Keratinocyte (primary cell): ENCODE data around the gene POLR2A. TPM values are rescaled to one million over a fixed set of nuclear protein-coding genes. Genes with fewer than 3 reads are reported as not detected.
"Not testable (repeated sequence)": the region's sequence is repeated elsewhere in the genome, so short reads cannot be mapped to it uniquely, and the experiment has no call there.

Experiments used
- DNase-seq: peaks from one replicate; pipeline ENCODE4 v3.0.0-alpha.2; 2011; ENCODE audit warnings: low read depth, missing footprints, low spot score
- FAIRE-seq: peaks from 2 replicates; lab custom pipeline; 2011; peaks lifted over from hg19 to GRCh38; lab: Jason Lieb, UNC
- H2AFZ ChIP-seq: 2 replicates; pipeline ENCODE4 v1.6.0; 2012; ENCODE audit warnings: low read length, control low read depth, inconsistent platforms; ENCODE audit not compliant: control insufficient read depth
- H3K27ac ChIP-seq: 2 replicates; pipeline ENCODE4 v1.5.1; 2011; ENCODE audit warnings: low read length; ENCODE audit not compliant: control insufficient read depth, insufficient read depth
- H3K27me3 ChIP-seq: 3 replicates; pipeline ENCODE4 v1.6.0; 2011; ENCODE audit warnings: low read length; ENCODE audit not compliant: control insufficient read depth, insufficient read depth; ENCODE audit errors: extremely low read depth
- H3K36me3 ChIP-seq, 2 experiments: 2 replicates in 1 of 2; 3 replicates in 1 of 2; pipeline ENCODE4 v1.5.1; 2011; ENCODE audit warnings: low read length in 2 of 2, mild to moderate bottlenecking in 1 of 2; ENCODE audit not compliant: control insufficient read depth in 2 of 2, insufficient read depth in 2 of 2; ENCODE audit errors: extremely low read depth in 1 of 2
- H3K4me1 ChIP-seq: 3 replicates; pipeline ENCODE4 v1.5.1; 2011; ENCODE audit warnings: low read length; ENCODE audit not compliant: control insufficient read depth, insufficient read depth; ENCODE audit errors: extremely low read depth
- H3K4me2 ChIP-seq: 3 replicates; pipeline ENCODE4 v1.6.0; 2011; ENCODE audit warnings: low read depth, low read length; ENCODE audit not compliant: control insufficient read depth, insufficient read depth; ENCODE audit errors: extremely low read depth
- H3K4me3 ChIP-seq, 3 experiments: fragments of 200-600 bp in 1 of 3; sonication (generic) in 1 of 3; 2 replicates in 2 of 3; 3 replicates in 1 of 3; pipeline ENCODE4 v1.5.1; 2011 to 2016; ENCODE audit warnings: low read length in 3 of 3, mild to moderate bottlenecking in 3 of 3, control low read depth in 2 of 3, inconsistent platforms in 1 of 3, low read depth in 1 of 3, mixed read lengths in 1 of 3, mixed run types in 1 of 3, moderate library complexity in 1 of 3; ENCODE audit not compliant: control insufficient read depth in 2 of 3, insufficient read depth in 2 of 3; ENCODE audit errors: extremely low read depth in 1 of 3
- H3K79me2 ChIP-seq: 2 replicates; pipeline ENCODE4 v1.6.0; 2012; ENCODE audit warnings: low read length; ENCODE audit not compliant: control insufficient read depth, insufficient read depth
- H3K9ac ChIP-seq: 3 replicates; pipeline ENCODE4 v1.6.0; 2011; ENCODE audit warnings: low read length; ENCODE audit not compliant: control insufficient read depth, insufficient read depth; ENCODE audit errors: extremely low read depth
- H3K9me1 ChIP-seq: 3 replicates; pipeline ENCODE4 v1.6.0; 2011; ENCODE audit warnings: low read length; ENCODE audit not compliant: control insufficient read depth, insufficient read depth; ENCODE audit errors: extremely low read depth
- H3K9me3 ChIP-seq: 2 replicates; pipeline ENCODE4 v1.5.1; 2012; ENCODE audit warnings: low read depth, low read length; ENCODE audit not compliant: control insufficient read depth
- H4K20me1 ChIP-seq: 3 replicates; pipeline ENCODE4 v1.6.0; 2011; ENCODE audit warnings: low read length; ENCODE audit not compliant: control insufficient read depth, insufficient read depth; ENCODE audit errors: extremely low read depth
- CTCF ChIP-seq, 3 experiments: IDR thresholded peaks in 1 of 3; conservative IDR thresholded peaks in 1 of 3; optimal IDR thresholded peaks in 1 of 3; 2 replicates in 2 of 3; 3 replicates in 1 of 3; pipeline versions ENCODE3 to v1.5.1; 2011; ENCODE audit warnings: low read length in 3 of 3, mild to moderate bottlenecking in 3 of 3, moderate library complexity in 2 of 3, control low read depth in 1 of 3, inconsistent platforms in 1 of 3; ENCODE audit not compliant: insufficient read depth in 2 of 3; ENCODE audit errors: extremely low read depth in 1 of 3
- EZH2 ChIP-seq: IDR thresholded peaks from one replicate; pipeline ENCODE4 v1.6.1; 2012; ENCODE audit warnings: inconsistent platforms, mild to moderate bottlenecking, low read length, moderate library complexity
- dilution Hi-C: fragments of 300-500 bp; cut with MboI; formaldehyde crosslinking; loops from one replicate; pipeline ENCODE4 v1.7.0; 2020; ENCODE audit warnings: low sequenced_read_pairs; ENCODE audit not compliant: extremely low pct_ligation_motif_present
- polyA plus RNA-seq, 5 experiments: library from polyadenylated mRNA; depleted of rRNA in 3 of 5; stranded (reverse) in 3 of 5; stranded (forward) in 1 of 5; unstranded in 1 of 5; fragments of >200 nt; gene quantifications; 1 replicate in 1 of 5; 2 replicates in 3 of 5; 3 replicates in 1 of 5; pipeline versions ENCODE4 v1.2.1 to v1.2.3, GENCODE V29; 2011 to 2012; ENCODE audit warnings: missing spikeins in 2 of 5, low read depth in 1 of 5, low replicate concordance in 1 of 5

POLR2A gene
- polyA plus RNA-seq, 1 donor (not counting 4 experiments of a cell fraction or from before 2014, with no cell fraction given): 17.5 TPM

DNA sequence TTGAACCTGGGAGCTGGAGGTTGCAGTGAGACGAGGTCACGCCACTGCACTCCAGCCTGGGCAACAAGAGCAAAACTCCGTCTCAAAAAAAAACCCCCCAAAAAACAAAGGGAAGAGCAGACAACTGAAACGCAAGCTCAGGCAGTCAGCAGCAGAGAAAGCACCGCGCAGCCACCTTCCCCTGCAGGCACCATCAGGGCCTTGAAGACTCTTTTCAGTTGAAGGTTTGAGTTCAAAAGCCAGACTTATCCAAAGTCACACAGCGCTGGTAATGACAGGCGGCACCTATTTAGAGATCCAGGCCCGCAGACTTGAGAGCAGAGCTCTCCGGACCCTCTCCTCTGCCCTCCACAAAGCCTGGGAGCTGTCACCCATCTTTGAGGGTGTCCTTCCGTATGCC lies 15.9 kb upstream of the POLR2A start:
- dilution Hi-C loops: no loop called here

DNA sequence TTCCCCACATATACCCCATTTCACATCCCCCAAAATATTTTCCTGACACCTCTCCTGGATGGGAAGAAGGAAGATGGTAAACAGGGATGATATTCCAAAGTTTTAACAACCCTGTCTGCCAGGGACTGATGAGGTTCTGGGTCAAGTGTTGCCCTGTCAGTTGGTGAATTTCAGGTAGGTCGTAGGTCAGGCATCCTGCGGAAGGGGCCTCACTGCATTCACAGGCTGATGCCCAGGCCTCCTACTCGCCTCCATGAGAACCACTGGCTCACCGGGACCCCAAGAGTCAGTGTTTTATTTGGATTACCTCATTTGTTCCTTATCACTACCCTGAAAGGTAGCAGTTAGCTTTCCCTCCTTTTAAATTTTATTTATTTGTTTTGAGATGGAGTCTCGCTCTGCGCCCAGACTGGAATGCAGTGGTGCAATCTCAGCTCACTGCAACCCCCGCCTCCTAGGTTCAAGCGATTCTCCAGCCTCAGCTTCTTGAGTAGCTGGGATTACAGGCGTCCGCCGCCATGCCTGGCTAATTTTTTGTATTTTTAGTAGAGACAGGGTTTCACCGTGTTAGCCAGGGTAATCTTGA lies 15.3 kb upstream of the POLR2A start:
- DNase-seq: no peak
- Histone ChIP-seq H3K4me1 (peaks cover 7% of the 10 kb centered on the region), H3K9me1 (peaks cover 3% of the 10 kb centered on the region), H3K4me2 (no peak overlapping the region), H3K9ac (no peak overlapping the region), H2AFZ (no peak overlapping the region), H3K36me3 (peaks cover 14 to 16% of the 10 kb centered on the region in 2 experiments), H3K79me2 (peaks cover 68% of the 10 kb centered on the region), H3K27me3 (no peaks in the 10 kb centered on the region), H3K27ac (no peak overlapping the region), H4K20me1 (no peaks in the 10 kb centered on the region), H3K9me3 (no peaks in the 10 kb centered on the region), H3K4me3 (no peak overlapping the region)
- no peak for TF ChIP-seq EZH2
- no peak for TF ChIP-seq CTCF (optimal IDR thresholded peaks at IDR 0.05 in 1 of 3, IDR thresholded peaks at IDR 0.05 in 1 of 3, conservative IDR thresholded peaks at IDR 0.05 in 1 of 3; ENCODE audit: extremely low read depth in 1 of 3, insufficient read depth in 2 of 3, low read length in 3 of 3)
- FAIRE-seq: no peak
- dilution Hi-C loops: no loop called here

More for the DNA sequence above, 15.9 kb upstream of the POLR2A start:
- Histone ChIP-seq H3K27ac (no peak overlapping the region), H2AFZ (no peak overlapping the region), H3K9me3 (no peaks in the 10 kb centered on the region), H3K79me2 (peaks cover 62% of the 10 kb centered on the region), H3K4me2 (no peak overlapping the region), H4K20me1 (no peaks in the 10 kb centered on the region), H3K36me3 (peaks cover 14 to 21% of the 10 kb centered on the region in 2 experiments), H3K9me1 (peaks cover 3% of the 10 kb centered on the region), H3K4me3 (no peak overlapping the region), H3K4me1 (peaks cover 12% of the 10 kb centered on the region), H3K27me3 (no peaks in the 10 kb centered on the region), H3K9ac (no peak overlapping the region)
- DNase-seq: no peak
- TF ChIP-seq CTCF (optimal IDR thresholded peaks at IDR 0.05 in 1 of 3, IDR thresholded peaks at IDR 0.05 in 1 of 3, conservative IDR thresholded peaks at IDR 0.05 in 1 of 3; ENCODE audit: extremely low read depth in 1 of 3, insufficient read depth in 2 of 3, low read length in 3 of 3) (no peak), EZH2 (no peak)
- no peak for FAIRE-seq

GRCh38 chr17:7469843-7470242 lies 14.3 kb upstream of the POLR2A start:
- dilution Hi-C loops, H2AFZ ChIP-seq, H3K27ac ChIP-seq, H4K20me1 ChIP-seq, H3K4me3 ChIP-seq, H3K9me1 ChIP-seq, H3K4me1 ChIP-seq, H3K9ac ChIP-seq, H3K4me2 ChIP-seq, FAIRE-seq, H3K27me3 ChIP-seq, H3K9me3 ChIP-seq, DNase-seq: not testable (repeated sequence)
- Histone ChIP-seq H3K79me2 (peaks cover 78% of the 10 kb centered on the region), H3K36me3 (peaks cover 14 to 16% of the 10 kb centered on the region in 2 experiments)

GRCh38 chr17:7470457-7470973 lies 13.7 kb upstream of the POLR2A start:
- H2AFZ ChIP-seq, H3K4me2 ChIP-seq, FAIRE-seq, H4K20me1 ChIP-seq, H3K9me1 ChIP-seq, H3K4me3 ChIP-seq, H3K27ac ChIP-seq, dilution Hi-C loops, H3K9ac ChIP-seq, H3K4me1 ChIP-seq, H3K9me3 ChIP-seq, H3K27me3 ChIP-seq, DNase-seq: not testable (repeated sequence)
- Histone ChIP-seq H3K79me2 (peaks cover 83% of the 10 kb centered on the region), H3K36me3 (peaks cover 14 to 16% of the 10 kb centered on the region in 2 experiments)
